B cell (primary cell): ENCODE data around the gene LTC4S.

Experiments
- EZH2 ChIP-seq: IDR thresholded peaks from 2 replicates; pipeline ENCODE4 v1.6.1; 2012; ENCODE audit warnings: borderline replicate concordance, low read depth, mild to moderate bottlenecking, moderate library complexity, low read length; ENCODE audit not compliant: insufficient read depth, poor library complexity, severe bottlenecking
- TF ChIP-seq, protein P1 (sequence below): fragments of 200-600 bp; IDR thresholded peaks from one replicate; pipeline ENCODE4 v1.8.0; 2022; ENCODE audit warnings: antibody characterized with exemption, mild to moderate bottlenecking

DNA sequence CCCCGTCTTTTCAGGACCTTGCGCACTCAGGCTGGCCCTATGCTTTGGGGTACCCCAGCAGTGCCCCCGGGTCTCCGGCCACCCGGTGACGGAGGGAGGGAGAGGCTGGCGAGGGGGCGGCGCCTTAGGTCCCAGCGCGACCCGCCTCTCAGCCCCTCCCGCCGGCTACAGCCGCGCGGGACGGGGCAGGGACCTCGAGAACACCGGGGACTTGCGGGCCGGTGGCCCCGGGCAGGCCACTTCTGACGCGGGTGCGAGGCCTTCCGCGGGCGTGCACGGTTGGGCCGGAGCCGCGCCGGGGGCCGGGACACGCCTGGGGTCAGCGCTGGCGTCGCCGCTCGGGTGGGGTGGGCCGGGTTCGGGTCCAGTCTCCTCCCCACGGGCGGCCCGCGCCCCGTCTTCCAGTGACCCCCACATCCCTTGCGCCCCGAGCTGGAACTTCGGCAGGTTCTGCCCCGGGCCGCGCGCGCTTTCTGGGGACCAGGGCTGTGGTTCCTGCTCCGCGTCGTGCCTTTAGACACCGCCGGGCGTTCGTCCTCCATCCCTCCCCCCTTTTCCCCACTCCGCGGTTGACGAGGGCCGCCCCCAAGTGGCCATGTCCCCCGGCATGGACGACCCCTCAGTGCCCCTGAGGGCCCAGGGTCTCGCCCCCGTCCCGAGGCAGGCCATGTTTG is 23.1 kb downstream of the LTC4S start:
- TF ChIP-seq, protein P1, sequence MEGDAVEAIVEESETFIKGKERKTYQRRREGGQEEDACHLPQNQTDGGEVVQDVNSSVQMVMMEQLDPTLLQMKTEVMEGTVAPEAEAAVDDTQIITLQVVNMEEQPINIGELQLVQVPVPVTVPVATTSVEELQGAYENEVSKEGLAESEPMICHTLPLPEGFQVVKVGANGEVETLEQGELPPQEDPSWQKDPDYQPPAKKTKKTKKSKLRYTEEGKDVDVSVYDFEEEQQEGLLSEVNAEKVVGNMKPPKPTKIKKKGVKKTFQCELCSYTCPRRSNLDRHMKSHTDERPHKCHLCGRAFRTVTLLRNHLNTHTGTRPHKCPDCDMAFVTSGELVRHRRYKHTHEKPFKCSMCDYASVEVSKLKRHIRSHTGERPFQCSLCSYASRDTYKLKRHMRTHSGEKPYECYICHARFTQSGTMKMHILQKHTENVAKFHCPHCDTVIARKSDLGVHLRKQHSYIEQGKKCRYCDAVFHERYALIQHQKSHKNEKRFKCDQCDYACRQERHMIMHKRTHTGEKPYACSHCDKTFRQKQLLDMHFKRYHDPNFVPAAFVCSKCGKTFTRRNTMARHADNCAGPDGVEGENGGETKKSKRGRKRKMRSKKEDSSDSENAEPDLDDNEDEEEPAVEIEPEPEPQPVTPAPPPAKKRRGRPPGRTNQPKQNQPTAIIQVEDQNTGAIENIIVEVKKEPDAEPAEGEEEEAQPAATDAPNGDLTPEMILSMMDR, result no peak
- TF ChIP-seq EZH2, result no peak
